LNCaP clone FGC (cell line): ENCODE data around the gene WBP11.

Experiments
- DNase-seq: peaks from one replicate; pipeline ENCODE4 v3.0.0-alpha.2; 2011; ENCODE audit warnings: low read depth
- H3K4me3 ChIP-seq: 2 replicates; pipeline ENCODE4 v1.5.1; 2011; ENCODE audit warnings: mild to moderate bottlenecking, low read depth, low read length, control low read depth
- CTCF ChIP-seq: IDR thresholded peaks from 2 replicates; pipeline ENCODE4 v1.5.1; 2012; ENCODE audit warnings: mild to moderate bottlenecking; ENCODE audit not compliant: control insufficient read depth, insufficient read depth; ENCODE audit errors: extremely low read depth

The WBP11 gene

GRCh38 chr12:14803011-14803829 is at the start of gene WBP11, which contains the start of gene C12orf60:
TSS of gene WBP11 (minus strand) at chr12:14803478. CDS start at chr12:14801383, 2,095 bp downstream.
TSS of gene C12orf60 (plus strand) at chr12:14803670. CDS start at chr12:14822936, 19,266 bp downstream.
- no peak for TF ChIP-seq CTCF
- peak; percentile 99 for DNase-seq
- H3K4me3 ChIP-seq: peak within 1 kb of the TSS; percentile 92

- no peak for TF ChIP-seq CTCF
- no peak for DNase-seq
- no peak overlapping the region for H3K4me3 ChIP-seq
Observed at GRCh38 chr12:14852880-14853279, 49.6 kb upstream of the WBP11 start.

GRCh38 chr12:14850929-14851663 is 47.8 kb upstream of the WBP11 start:
- TF ChIP-seq CTCF: no peak
- H3K4me3 ChIP-seq: no peak overlapping the region
- DNase-seq: no peak

- no peak for DNase-seq
- no peak for TF ChIP-seq CTCF
- no peak overlapping the region for H3K4me3 ChIP-seq
Observed at GRCh38 chr12:14849661-14850060, 46.4 kb upstream of the WBP11 start.

- TF ChIP-seq CTCF: no peak
- no peak for DNase-seq
- H3K4me3 ChIP-seq: no peak overlapping the region
Observed at GRCh38 chr12:14846876-14847580, 43.8 kb upstream of the WBP11 start.

- no peak for DNase-seq
- H3K4me3 ChIP-seq: no peak overlapping the region
- TF ChIP-seq CTCF: no peak
Observed at GRCh38 chr12:14846042-14846587, 42.8 kb upstream of the WBP11 start.
